AG09319 (cell line): ENCODE results near the gene HMOX1.
"Not testable (repeated sequence)": the region's sequence is repeated elsewhere in the genome, so short reads cannot be mapped to it uniquely, and the experiment has no call there.

ENCODE experiments used
- DNase-seq: peaks from one replicate; pipeline ENCODE4 v3.0.0-alpha.2; 2010; ENCODE audit warnings: low read depth; ENCODE audit errors: extremely low read depth
- CTCF ChIP-seq: IDR thresholded peaks from 2 replicates; pipeline ENCODE4 v1.5.1; 2011; ENCODE audit warnings: low read depth, mild to moderate bottlenecking, inconsistent platforms, low read length, moderate library complexity

The HMOX1 gene

GRCh38 chr22:35361001-35361558 is 19.8 kb upstream of the HMOX1 start:
- no peak for TF ChIP-seq CTCF
- DNase-seq, result no peak

DNA sequence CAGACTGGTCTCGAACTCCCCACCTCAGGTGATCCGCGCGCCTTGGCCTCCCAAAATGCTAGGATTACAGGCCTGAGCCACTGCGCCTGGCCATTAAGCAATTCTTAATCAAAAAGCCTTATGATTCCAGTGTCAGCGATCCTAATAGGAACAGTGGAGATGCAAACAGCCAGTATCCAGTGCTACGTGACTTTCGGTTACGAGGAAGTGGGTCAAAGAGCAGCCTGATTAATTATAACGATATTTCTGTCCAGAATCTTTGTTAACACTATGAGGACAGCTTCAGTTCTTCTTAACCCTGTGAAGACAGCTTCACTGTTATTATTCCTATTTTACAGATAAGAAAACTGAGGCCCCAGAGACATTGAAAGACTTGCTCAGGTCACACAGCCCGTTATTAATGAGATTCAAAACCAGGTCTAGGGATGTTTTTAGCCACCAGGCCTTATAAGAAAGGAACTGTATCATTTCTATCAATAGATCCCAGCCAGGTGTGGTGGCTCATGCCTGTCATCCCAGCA is 17.3 kb upstream of the HMOX1 start:
- DNase-seq, result no peak
- no peak for TF ChIP-seq CTCF

DNA sequence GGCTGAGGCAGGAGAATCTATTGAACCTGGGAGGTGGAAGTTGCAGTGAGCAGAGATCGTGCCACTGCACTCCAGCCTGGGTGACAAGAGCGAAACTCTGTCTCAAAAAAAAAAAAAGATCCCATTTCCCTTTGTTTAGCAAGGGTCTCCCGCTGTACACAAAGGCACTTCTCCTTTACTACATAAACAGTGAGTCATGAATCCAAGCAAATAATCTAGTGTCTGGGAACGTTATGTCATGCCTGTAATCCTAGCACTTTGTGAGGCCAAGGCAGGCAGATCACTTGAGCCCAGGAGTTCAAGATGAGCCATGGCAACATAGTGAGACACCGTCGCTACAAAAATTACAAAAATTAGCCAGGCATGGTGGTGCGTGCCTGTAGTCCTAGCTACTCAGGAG is 16.7 kb upstream of the HMOX1 start:
- not testable (repeated sequence) for DNase-seq

- DNase-seq, result no peak
- no peak for TF ChIP-seq CTCF
Observed at GRCh38 chr22:35367331-35367886, 13.5 kb upstream of the HMOX1 start.

DNA sequence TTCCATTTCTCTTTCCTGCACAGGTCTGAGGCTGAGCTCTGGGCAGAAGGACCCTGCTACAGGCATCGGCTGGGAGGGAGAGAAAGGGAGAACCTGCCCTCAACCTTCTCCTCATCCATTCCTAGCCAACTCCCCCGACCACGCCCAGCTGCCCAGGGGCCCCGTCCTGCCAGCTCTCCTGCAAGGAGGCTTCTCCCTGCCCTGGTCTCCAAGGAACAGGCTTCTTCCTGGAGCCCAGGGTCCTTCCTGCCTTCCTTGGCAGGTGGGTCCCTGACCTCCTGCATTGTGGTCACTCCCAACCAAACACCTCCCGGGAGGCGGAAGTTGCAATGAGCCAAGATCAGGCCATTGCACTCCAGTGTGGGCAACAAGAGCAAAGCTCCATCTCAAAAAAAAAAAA is 12.5 kb upstream of the HMOX1 start:
- no peak for TF ChIP-seq CTCF
- no peak for DNase-seq

DNA sequence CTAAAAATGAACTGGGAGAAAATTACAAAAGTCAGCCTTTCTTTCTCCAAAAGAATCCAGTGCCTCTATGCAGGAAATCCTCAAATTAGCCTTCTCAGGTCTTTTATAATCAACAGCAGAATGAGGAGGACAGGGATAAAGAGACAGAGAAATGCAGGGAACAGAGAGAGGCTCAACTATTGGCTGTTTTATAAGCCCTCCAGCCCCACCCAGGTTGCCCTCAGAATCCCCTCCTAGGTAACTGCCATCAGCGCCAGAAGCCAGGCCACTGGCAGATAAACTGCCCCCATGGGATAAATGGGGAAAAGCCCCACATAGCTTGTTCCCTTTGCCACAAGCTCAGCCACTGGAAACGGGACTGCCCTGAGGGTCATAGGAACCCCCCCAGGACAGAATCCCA is 10.9 kb upstream of the HMOX1 start:
- no peak for DNase-seq
- no peak for TF ChIP-seq CTCF

GRCh38 chr22:35373781-35374180 is 7.1 kb upstream of the HMOX1 start:
- no peak for TF ChIP-seq CTCF
- no peak for DNase-seq

GRCh38 chr22:35375031-35375430 is 5.9 kb upstream of the HMOX1 start:
- no peak for TF ChIP-seq CTCF
- no peak for DNase-seq
